ENCODE measurements around the gene RNF208.

Gene RNF208

DNA sequence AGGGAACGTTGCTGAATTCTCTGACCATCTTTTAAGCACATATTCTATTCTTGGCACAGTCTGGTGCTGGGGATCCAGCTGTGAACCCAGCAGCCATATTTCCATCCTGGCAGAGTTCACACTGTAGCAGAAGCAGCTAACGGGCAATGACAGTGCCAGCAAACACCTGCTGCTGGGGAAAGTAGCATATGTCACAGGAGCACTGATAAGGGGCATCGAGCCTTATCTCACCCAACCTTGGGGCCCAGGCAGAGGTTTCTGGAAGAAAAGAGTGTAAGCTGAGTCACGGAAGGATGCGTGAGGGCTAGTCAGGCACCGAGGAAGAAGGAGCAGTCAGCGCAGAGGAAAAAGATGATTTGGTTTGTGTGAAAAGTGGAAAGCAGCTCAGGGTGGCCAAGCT, 15.4 kb downstream of the RNF208 start:
- DNase-seq: no peak

GRCh38 chr9:137205126-137206069, 16.6 kb downstream of the RNF208 start, which contains the start of the genes NDOR1 and TMEM203:
NDOR1 (plus strand) TSS chr9:137205700; CDS start chr9:137205778, 78 bp downstream.
TMEM203 (minus strand) TSS chr9:137205648; CDS start chr9:137205414, 234 bp downstream.
- peak; percentile 69 to 89 for DNase-seq

- no peak for DNase-seq
These were observed 17.3 kb downstream of the RNF208 start for GRCh38 chr9:137204731-137205125.

DNA sequence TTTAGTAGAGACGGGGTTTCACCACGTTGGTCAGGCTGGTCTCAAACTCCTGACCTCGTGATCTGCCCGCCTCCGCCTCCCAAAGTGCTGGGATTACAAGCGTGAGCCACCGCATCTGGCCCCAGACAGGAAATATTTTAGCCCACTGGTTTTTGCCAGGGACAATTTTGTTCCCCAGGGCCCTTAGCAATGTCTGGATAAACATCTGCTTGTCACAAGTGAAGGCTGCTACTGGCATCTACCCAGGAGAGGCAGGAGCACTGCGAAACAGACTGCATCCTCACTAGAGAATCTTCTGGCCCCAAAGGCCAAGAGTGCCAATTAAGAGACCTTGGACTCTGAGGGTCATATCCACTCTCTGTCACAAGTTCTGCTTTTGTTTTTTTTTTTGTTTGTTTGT, 19.1 kb downstream of the RNF208 start:
- no peak for DNase-seq

- no peak for DNase-seq
These were observed 20.7 kb downstream of the RNF208 start for GRCh38 chr9:137201205-137201868.

DNA sequence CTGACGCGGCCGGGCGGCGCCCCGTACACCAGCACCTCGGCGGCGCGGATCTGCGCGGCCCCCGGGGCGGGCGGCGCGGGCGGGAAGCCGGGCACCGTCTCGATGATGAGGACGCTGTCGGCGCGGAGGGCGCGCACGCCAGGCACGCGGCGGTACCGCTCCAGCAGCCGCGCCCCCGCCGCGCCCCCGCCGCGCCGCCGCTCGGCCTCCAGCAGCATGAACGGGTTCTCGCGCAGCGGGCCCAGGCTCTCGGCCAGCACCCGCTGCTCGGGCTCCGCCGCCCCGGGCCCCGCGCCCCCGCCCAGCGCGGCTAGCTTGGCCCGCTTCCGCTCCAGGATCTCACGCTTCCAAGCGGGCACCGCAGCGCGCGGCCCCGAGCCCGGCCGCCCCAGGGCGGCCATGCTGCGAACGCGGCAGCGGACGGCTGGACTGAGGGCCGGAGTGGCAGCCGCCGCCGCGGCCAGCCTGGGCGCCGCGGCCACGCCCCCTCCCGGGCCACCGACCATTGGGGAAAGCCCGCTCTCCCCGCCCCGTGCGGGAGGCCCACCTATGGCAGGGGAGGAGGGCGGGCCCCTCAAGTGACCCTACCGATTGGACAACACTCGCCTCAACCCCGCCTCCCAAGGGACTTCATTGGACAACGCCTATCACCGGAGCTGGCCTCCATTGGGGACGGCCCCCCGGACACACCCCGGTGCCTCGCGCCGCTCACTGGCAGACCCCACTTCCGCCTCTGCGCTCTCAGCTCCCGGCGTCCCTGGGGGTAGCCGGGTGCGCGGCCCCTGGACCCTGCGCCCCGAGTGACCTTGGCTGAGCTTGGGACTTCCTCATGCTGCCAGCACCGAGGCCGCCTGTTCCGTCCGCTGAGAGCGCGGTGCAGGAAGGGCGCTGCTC, 21.5 kb downstream of the RNF208 start, which contains the start of gene TPRN:
TPRN (minus strand) TSS at position 431 of the 894 bp plus-strand sequence; CDS start at position 401, 30 bp downstream.
- peak; percentile 85 to 99 for DNase-seq

DNA sequence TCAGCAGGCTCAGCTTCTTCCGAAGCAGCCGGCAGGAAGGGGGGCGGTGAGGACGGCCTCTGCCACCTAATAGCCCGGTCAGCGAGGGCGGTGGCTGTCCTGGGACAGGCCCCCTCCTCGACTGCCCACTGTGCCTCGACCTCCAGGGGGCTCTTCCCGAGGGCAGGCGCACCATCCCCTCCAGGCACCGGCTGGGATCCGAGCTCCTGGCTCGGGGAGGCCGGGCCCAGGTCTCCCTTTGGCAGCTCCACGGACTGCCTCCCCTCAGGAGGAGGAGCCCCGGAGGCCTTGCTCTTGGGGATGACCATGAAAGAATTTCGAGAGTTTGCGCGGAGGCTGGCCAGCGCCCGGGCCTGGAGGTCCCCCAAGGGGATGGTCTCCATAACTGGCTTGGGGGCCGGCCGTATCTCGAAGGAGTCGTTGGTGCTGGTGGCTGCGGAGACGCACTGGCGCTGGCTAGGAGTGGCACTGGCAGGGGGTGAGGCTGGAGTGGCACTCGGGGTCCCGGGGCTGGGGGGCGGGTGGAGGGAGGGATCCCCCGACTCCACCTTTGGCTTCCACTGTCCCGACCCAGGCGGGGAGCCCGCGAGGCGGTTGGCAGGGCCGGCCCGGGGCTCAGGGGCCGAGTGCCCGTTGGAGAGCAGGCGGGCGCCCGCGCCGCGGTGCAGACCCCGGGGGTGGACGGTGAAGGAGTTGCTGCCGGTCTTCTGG, 22.5 kb downstream of the RNF208 start:
- DNase-seq: no peak

DNA sequence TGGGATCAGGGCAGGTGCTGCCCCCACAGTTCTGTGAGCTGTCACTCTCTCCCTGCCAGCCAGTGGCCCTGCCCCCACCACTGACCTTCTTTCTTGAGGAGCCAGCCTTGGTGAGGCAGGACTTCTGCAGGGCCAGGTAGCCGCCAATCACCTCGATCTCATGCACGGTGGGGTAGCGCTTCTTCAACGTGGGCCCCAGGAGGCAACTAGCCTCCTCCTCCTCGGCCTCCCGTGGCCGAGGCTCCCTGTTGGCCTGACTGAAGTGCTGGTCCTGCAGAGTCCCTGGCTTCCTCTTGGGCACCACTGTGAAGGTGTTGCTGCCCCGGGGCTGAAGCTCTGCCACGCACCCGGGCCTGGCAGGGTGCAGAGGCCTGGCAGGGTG, 23.1 kb downstream of the RNF208 start:
- no peak for DNase-seq

DNA sequence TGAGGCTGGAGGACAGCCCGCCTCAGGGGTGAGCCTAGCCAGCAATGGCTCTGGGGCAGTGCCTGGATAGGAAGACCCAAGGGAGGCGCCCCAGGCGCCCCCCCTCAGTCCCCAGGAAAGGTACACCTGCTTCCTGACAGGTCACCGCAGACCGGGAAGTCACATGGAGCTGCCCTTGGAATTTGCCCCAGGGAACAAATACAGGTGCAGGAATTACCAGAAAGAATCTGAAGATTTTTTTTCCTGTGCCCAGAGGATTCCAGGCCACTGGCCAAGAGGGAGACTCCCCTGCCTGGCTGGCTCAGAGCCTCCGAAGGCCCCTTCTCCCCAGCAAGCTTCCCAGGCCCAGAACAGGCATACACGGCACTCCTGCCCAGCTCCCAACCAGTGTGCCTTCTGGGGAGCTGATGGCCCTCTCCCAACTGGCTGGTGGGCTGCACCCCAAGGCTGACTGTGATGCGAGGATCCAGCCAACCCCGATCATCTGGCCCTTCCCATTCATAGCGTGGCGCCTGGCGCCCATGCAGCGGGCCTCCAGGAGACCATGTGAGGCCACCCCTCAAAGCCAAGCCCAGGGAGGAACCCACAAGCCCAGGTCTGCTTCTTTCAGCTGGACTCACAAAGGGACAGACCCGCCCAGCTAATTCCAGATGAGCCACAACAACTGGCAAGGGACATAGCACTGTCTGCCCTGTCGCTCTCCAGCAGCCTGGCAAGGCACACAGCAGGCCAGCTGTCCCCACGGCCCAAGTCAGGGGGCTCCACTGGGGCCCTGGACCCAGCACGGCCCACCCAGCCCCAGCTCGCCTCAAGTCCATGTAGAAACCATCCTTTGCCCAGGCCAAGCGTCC, 23.8 kb downstream of the RNF208 start:
- DNase-seq: no peak

DNA sequence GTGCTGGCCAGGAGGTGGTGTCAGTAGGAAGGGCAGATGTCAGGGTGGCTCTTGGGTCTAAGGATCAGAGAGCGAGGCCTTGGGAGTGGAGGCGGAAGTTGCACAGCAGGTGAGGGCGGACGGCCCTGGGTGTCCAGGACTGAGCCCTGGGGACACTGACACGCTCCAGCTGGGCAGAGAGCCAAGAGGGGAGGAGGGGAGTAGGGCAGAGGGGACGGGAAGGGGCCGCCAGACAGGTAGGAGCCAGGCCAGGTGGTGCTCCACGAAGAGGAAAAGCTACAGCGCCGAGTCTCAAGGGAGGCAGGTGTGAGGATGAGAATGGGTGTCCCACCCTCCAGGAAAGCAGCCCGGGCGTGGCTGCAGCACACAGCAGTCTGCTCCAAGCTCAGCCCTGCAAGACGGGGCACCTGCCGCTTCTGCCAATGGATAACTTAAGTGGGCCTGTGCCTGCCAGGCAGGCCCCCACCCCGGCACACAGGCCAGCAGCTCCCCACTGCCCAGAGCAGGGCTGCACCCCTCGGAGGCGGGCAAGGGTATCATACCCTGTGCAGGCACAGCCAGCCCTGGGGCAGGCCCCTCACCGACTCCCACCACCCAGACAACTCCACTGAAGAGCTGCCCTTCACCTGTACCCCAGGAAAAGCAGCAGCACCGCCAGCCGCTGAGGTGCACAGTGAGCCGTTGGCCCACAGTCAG, 26.4 kb downstream of the RNF208 start:
- DNase-seq: no peak

DNA sequence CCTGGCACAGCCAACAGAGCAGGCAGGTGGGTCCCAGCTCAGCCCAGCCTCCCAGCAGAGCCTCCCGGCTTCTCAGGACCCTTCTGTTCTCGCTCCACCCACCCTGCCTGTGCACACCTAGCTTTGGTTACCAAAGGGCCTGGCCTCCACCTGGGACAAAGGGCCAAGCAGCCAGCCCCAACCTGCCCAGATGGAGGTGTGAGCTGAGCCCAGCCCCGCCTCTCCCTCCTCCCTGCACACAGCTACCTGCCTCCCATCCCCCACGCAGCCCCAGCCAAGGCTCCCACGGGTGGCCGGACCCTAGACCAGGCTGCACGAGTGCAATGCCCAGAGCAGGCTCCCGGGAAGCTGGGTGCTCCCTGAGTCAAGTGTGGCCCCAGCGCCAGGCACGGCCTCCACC, 27.1 kb downstream of the RNF208 start:
- no peak for DNase-seq

GRCh38 chr9:137194388-137194787, 27.7 kb downstream of the RNF208 start:
- no peak for DNase-seq

GRCh38 chr9:137193771-137194170, 28.3 kb downstream of the RNF208 start:
- no peak for DNase-seq

GRCh38 chr9:137192859-137193258, 29.2 kb downstream of the RNF208 start:
- DNase-seq: no peak

- no peak for DNase-seq
These were observed 29.6 kb downstream of the RNF208 start for GRCh38 chr9:137192448-137192780.

GRCh38 chr9:137191691-137192447, 30.2 kb downstream of the RNF208 start:
- DNase-seq: no peak

GRCh38 chr9:137191245-137191644, 30.8 kb downstream of the RNF208 start:
- no peak for DNase-seq

DNA sequence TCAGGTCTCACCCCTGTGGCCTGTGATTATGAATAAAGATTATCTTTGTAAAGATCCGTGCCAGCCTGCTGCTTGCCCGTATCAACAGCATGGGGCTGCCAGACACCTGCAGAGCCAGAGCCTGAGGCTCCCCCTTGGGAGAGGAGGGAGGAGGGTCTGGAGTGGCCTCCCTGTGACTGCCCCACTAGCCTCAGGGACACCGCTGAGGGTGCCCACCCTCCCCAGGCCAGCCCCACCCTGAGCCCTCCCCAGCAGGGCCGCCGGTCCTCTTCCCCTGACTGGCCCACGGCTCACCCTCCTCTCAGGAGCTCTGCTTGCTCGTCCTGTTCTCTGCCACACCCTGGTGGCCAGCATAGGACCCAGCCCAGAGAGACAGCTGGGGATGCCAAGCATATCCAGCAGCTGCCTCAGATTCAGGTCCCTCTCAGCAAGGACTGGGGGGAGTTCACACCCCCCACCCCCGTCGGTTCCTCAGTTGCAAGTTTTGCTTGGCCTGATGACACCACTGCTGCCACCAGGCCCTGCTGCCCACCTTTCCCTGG, 31.7 kb downstream of the RNF208 start:
- no peak for DNase-seq
